Lower lobe of right lung (tissue), 2 donors: ENCODE measurements around the gene LRRFIP1. TPM values are rescaled to one million over a fixed set of nuclear protein-coding genes. Genes with fewer than 3 reads are reported as not detected.

ENCODE experiments used
- ATAC-seq, 2 donors: fragments of 200-7000 bp; cut with Tn5 transposase; one replicate each; pipeline ENCODE4 v1.9.1; 2020 to 2022; ENCODE audit warnings: mild to moderate bottlenecking in 2 of 2, moderate library complexity in 2 of 2
- DNase-seq: peaks from one replicate; pipeline ENCODE4 v3.0.0-alpha.2; 2020
- H3K27ac ChIP-seq: fragments of 200-600 bp; one replicate; pipeline ENCODE4 v1.8.0; 2022
- H3K27me3 ChIP-seq: fragments of 200-600 bp; one replicate; pipeline ENCODE4 v1.8.0; 2022; ENCODE audit warnings: low read depth
- H3K36me3 ChIP-seq: fragments of 200-600 bp; one replicate; pipeline ENCODE4 v1.8.0; 2022; ENCODE audit warnings: mild to moderate bottlenecking
- H3K4me1 ChIP-seq: fragments of 200-600 bp; one replicate; pipeline ENCODE4 v1.8.0; 2022
- H3K4me3 ChIP-seq: fragments of 200-600 bp; one replicate; pipeline ENCODE4 v1.8.0; 2022; ENCODE audit warnings: mild to moderate bottlenecking
- H3K9me3 ChIP-seq: fragments of 200-600 bp; one replicate; pipeline ENCODE4 v1.8.0; 2022
- CTCF ChIP-seq: fragments of 200-600 bp; IDR thresholded peaks from one replicate; pipeline ENCODE4 v1.8.0; 2022; ENCODE audit warnings: antibody characterized with exemption, mild to moderate bottlenecking
- intact Hi-C: fragments of 100-400 bp; cut with DNase I; formaldehyde crosslinking; loops from one replicate; pipeline ENCODE4 v1.11.0; 2022
- total RNA-seq: library from RNA; stranded (reverse); fragmentation: NEBNext Ultra II Directional; extraction: Animal tissue kit (Norgen Biotek cat#: 25700); gene quantifications from one replicate; pipeline ENCODE4 v1.2.1, GENCODE V29; 2021
- donor health status: DM: no; HTN: yes; CAD: no; lungs with severe emphysema.

Gene LRRFIP1
- total RNA-seq, 1 donor from 2014 or later = 180 TPM

GRCh38 chr2:237742614-237743013, 115.2 kb downstream of the LRRFIP1 start:
- H3K4me1 ChIP-seq = peaks cover 78% of the 10 kb centered on the region
- no peak for TF ChIP-seq CTCF
- no peak overlapping the region for H3K27ac ChIP-seq

GRCh38 chr2:237743024-237743423, 115.6 kb downstream of the LRRFIP1 start:
- peaks cover 30% of the 10 kb centered on the region for H3K36me3 ChIP-seq
- no peak for TF ChIP-seq CTCF
- H3K9me3 ChIP-seq = no peaks in the 10 kb centered on the region
- H3K27me3 ChIP-seq = no peaks in the 10 kb centered on the region
- no peak for DNase-seq
- H3K27ac ChIP-seq = no peak overlapping the region
- H3K4me1 ChIP-seq = peaks cover 75% of the 10 kb centered on the region
- H3K4me3 ChIP-seq = no peak overlapping the region
- intact Hi-C loops = loop anchor here (10.0 kb wide), 2 partner anchors 68 to 158 kb away; no protein-coding TSS in a partner anchor
- ATAC-seq = peak in 1 of 2 donors; percentile 6

More at GRCh38 chr2:237742614-237743013, 115.2 kb downstream of the LRRFIP1 start:
- DNase-seq (no peak), ATAC-seq (no peak)
- Histone ChIP-seq H3K27me3 (no peaks in the 10 kb centered on the region), H3K4me3 (no peak overlapping the region), H3K9me3 (no peaks in the 10 kb centered on the region), H3K36me3 (peaks cover 29% of the 10 kb centered on the region)
- intact Hi-C loops = loop anchor here (10.0 kb wide), 2 partner anchors 68 to 158 kb away; no protein-coding TSS in a partner anchor

- H3K4me3 ChIP-seq = no peak overlapping the region
- peak overlapping the region; percentile 63 for H3K27ac ChIP-seq
- peaks cover 31% of the 10 kb centered on the region for H3K36me3 ChIP-seq
- peaks cover 68% of the 10 kb centered on the region for H3K4me1 ChIP-seq
- no peaks in the 10 kb centered on the region for H3K9me3 ChIP-seq
- no peak for TF ChIP-seq CTCF
- intact Hi-C loops = loop anchor here (10.0 kb wide), 2 partner anchors 69 to 159 kb away; no protein-coding TSS in a partner anchor
- no peaks in the 10 kb centered on the region for H3K27me3 ChIP-seq
- DNase-seq (no peak), ATAC-seq (peak in 1 of 2 donors; percentile 11)
Measured at GRCh38 chr2:237743561-237744269, 116.3 kb downstream of the LRRFIP1 start.

- TF ChIP-seq CTCF = no peak
- Histone ChIP-seq H3K4me1 (peaks cover 63% of the 10 kb centered on the region), H3K36me3 (peaks cover 31% of the 10 kb centered on the region), H3K27ac (peak overlapping the region; percentile 63), H3K9me3 (no peaks in the 10 kb centered on the region), H3K27me3 (no peaks in the 10 kb centered on the region), H3K4me3 (no peak overlapping the region)
- DNase-seq (no peak), ATAC-seq (peak in 1 of 2 donors; percentile 2)
- intact Hi-C loops = loop anchor here (10.0 kb wide), 2 partner anchors 69 to 159 kb away; no protein-coding TSS in a partner anchor
Measured at GRCh38 chr2:237744270-237744612, 116.9 kb downstream of the LRRFIP1 start.

GRCh38 chr2:237744613-237745249, 117.3 kb downstream of the LRRFIP1 start:
- intact Hi-C loops = loop anchor here (10.0 kb wide), 2 partner anchors 70 to 160 kb away; no protein-coding TSS in a partner anchor
- Histone ChIP-seq H3K9me3 (no peaks in the 10 kb centered on the region), H3K4me3 (no peak overlapping the region), H3K27me3 (no peaks in the 10 kb centered on the region), H3K27ac (peak overlapping the region; percentile 63), H3K4me1 (peaks cover 58% of the 10 kb centered on the region), H3K36me3 (peaks cover 35% of the 10 kb centered on the region)
- ATAC-seq (peak; percentile 85 to 90), DNase-seq (peak; percentile 84)
- TF ChIP-seq CTCF = peak; percentile 97
